Measurements from ENCODE around the gene CCM2. TPM values are rescaled to one million over a fixed set of nuclear protein-coding genes. Genes with fewer than 3 reads are reported as not detected.
"Not testable (repeated sequence)": the region's sequence is repeated elsewhere in the genome, so short reads cannot be mapped to it uniquely, and the experiment has no call there.

Gene CCM2
- total RNA-seq, 1 donor from 2014 or later: 33.8 TPM

DNA sequence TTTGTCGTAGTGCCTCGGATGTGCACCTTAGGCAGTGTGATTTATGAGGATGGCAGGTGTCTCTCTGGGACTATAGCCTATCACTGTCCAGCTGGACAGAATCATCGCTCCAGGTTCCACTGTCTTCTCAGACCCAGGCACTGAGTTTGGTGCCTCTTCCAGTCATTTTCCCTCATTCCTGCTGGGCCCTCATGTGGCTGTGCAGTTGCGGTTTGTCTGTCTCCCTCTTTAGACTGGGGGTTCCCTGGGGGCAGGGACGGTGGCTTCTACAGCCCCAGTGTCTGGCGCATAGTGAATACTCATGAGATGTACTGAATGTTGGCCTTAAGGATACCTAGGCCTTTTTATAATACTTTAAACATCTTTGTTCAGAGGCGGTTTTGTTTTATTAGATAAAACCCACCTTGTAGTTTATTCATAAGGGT lies 28.9 kb downstream of the CCM2 start:
- peaks cover 4% of the 10 kb centered on the region for H3K9me3 Mint-ChIP-seq
- TF ChIP-seq, protein P1, sequence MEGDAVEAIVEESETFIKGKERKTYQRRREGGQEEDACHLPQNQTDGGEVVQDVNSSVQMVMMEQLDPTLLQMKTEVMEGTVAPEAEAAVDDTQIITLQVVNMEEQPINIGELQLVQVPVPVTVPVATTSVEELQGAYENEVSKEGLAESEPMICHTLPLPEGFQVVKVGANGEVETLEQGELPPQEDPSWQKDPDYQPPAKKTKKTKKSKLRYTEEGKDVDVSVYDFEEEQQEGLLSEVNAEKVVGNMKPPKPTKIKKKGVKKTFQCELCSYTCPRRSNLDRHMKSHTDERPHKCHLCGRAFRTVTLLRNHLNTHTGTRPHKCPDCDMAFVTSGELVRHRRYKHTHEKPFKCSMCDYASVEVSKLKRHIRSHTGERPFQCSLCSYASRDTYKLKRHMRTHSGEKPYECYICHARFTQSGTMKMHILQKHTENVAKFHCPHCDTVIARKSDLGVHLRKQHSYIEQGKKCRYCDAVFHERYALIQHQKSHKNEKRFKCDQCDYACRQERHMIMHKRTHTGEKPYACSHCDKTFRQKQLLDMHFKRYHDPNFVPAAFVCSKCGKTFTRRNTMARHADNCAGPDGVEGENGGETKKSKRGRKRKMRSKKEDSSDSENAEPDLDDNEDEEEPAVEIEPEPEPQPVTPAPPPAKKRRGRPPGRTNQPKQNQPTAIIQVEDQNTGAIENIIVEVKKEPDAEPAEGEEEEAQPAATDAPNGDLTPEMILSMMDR (conservative IDR thresholded peaks at IDR 0.05): no peak
- H3K4me3 Mint-ChIP-seq: no peak overlapping the region
- no peak overlapping the region for H3K27ac Mint-ChIP-seq
- H3K36me3 Mint-ChIP-seq: peaks cover 22% of the 10 kb centered on the region
- H3K27me3 Mint-ChIP-seq: no peaks in the 10 kb centered on the region
- H3K4me1 Mint-ChIP-seq (ENCODE audit: unreplicated experiment): peaks cover 6% of the 10 kb centered on the region
- no peak for DNase-seq (ENCODE audit: extremely low spot score, unreplicated experiment)

- Mint-ChIP-seq H3K27ac (no peak overlapping the region), H3K9me3 (no peaks in the 10 kb centered on the region), H3K36me3 (peaks cover 10% of the 10 kb centered on the region), H3K4me3 (no peak overlapping the region), H3K27me3 (no peaks in the 10 kb centered on the region), H3K4me1 (ENCODE audit: unreplicated experiment) (peaks cover 17% of the 10 kb centered on the region)
- DNase-seq (ENCODE audit: extremely low spot score, unreplicated experiment): no peak
- TF ChIP-seq, protein P1 (conservative IDR thresholded peaks at IDR 0.05): no peak
Observed at GRCh38 chr7:45031829-45032228, 31.8 kb downstream of the CCM2 start.

GRCh38 chr7:45032421-45032820 lies 32.4 kb downstream of the CCM2 start:
- Mint-ChIP-seq H3K4me1 (ENCODE audit: unreplicated experiment) (peaks cover 18% of the 10 kb centered on the region), H3K9me3 (no peaks in the 10 kb centered on the region), H3K36me3 (peaks cover 5% of the 10 kb centered on the region), H3K27me3 (no peaks in the 10 kb centered on the region), H3K4me3 (no peak overlapping the region), H3K27ac (no peak overlapping the region)
- TF ChIP-seq, protein P1 (conservative IDR thresholded peaks at IDR 0.05): no peak
- no peak for DNase-seq (ENCODE audit: extremely low spot score, unreplicated experiment)

DNA sequence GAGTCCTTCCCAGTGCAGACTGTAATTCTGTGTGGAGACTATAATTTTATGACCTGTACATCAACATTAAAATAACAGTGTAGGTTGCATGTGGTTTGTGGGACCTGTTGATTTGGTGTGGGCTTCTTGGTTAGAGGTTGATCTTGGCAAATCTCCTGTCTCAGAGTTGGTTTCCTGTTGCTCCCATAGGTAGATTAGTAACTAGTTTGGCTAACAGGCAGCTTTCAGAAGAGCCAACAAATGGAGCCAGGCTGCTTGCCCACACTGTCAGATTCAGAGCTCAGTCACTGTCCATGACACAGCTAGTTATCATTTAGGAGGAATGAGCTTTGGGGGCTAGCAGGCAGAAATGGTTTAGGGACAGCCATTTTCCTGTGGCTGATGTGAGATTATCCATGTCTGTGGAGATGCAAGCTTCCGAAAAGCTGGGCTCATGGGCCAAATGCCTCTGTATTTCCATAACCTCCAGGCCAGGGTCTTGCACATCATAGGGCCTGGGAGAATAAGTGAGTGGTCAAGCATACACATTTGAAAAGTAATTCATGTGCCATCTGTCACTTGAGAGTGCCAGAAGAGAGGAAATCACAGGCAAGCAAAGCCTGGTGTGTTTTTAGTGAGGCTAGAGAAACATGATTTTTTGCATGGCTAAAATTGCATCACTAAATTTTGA lies 33.4 kb downstream of the CCM2 start:
- Mint-ChIP-seq H3K27ac (peak overlapping the region; percentile 70), H3K9me3 (no peaks in the 10 kb centered on the region), H3K4me3 (no peak overlapping the region), H3K36me3 (no peaks in the 10 kb centered on the region), H3K4me1 (ENCODE audit: unreplicated experiment) (peaks cover 18% of the 10 kb centered on the region), H3K27me3 (no peaks in the 10 kb centered on the region)
- TF ChIP-seq, protein P1 (conservative IDR thresholded peaks at IDR 0.05): no peak
- DNase-seq (ENCODE audit: extremely low spot score, unreplicated experiment): no peak

DNA sequence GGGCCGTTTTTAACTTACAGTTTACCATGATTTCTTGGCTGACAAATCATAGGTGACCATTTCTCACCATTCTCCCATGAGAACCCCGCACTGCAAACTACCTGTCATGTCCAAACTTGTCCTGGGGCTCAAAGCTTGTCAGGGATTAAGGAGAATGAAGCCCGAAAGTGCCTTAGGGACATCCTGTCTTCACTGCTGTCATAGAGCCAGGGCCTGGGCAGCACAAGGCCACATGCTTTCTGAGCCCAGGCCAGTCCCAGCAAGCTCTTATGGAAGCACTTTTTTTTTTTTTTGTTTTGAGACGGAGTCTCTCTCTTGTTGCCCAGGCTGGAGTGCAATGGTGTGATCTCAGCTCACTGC lies 33.9 kb downstream of the CCM2 start:
- TF ChIP-seq, protein P1 (conservative IDR thresholded peaks at IDR 0.05): no peak
- Mint-ChIP-seq H3K4me3 (no peak overlapping the region), H3K27ac (peak overlapping the region; percentile 70), H3K27me3 (no peaks in the 10 kb centered on the region), H3K4me1 (ENCODE audit: unreplicated experiment) (peaks cover 18% of the 10 kb centered on the region), H3K36me3 (no peaks in the 10 kb centered on the region), H3K9me3 (no peaks in the 10 kb centered on the region)
- no peak for DNase-seq (ENCODE audit: extremely low spot score, unreplicated experiment)

GRCh38 chr7:45034710-45035109 lies 34.7 kb downstream of the CCM2 start:
- H3K9me3 Mint-ChIP-seq; DNase-seq (ENCODE audit: extremely low spot score, unreplicated experiment); H3K36me3 Mint-ChIP-seq; H3K27me3 Mint-ChIP-seq; H3K4me3 Mint-ChIP-seq; H3K27ac Mint-ChIP-seq: not testable (repeated sequence)
- H3K4me1 Mint-ChIP-seq (ENCODE audit: unreplicated experiment): peaks cover 18% of the 10 kb centered on the region

Measured in type B pancreatic cell (in vitro differentiated cells).